Measurements from ENCODE around the gene CHRND. TPM values are rescaled to one million over a fixed set of nuclear protein-coding genes. Genes with fewer than 3 reads are reported as not detected.

CHRND gene
- total and polyA plus RNA-seq, 2 of the 8 experiments (the other 6 are each of a cell fraction or from before 2014, with no cell fraction given), result 0.24 TPM; not detected in 1

DNA sequence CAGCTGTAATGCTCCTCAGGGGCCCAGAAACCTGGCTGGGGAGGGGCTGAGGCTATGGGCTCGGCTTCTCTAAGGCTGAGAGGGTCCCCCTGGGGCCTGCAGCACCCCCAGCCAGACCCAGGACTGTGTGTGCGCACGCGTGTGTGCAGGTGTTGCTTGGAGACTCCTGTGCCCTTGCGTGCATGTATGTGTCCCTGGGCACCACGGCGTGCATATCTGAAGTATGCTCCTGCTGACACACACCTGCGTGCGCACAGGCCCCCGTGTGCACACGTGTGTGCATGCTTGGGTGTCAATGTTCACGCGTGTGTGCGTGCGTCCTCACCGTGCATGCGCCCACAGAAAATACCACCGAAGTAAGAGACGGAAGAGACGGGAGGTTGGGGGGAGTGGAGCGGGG is 23.4 kb upstream of the CHRND start (continued):
- TF ChIP-seq TCF12 (IDR thresholded peaks at IDR 0.05; ENCODE audit: low read depth, low read length), result no peak
